Ectodermal cell (in vitro differentiated cells): Measurements from ENCODE around the gene VTI1A.

Source experiments
- H3K27ac ChIP-seq: 2 replicates; pipeline ENCODE4 v1.7.0; 2013; ENCODE audit warnings: mild to moderate bottlenecking, low read depth, low read length; ENCODE audit not compliant: insufficient read depth, poor library complexity, severe bottlenecking
- H3K27me3 ChIP-seq: 2 replicates; pipeline ENCODE4 v1.7.0; 2013; ENCODE audit warnings: mild to moderate bottlenecking, low read length; ENCODE audit not compliant: insufficient read depth, control insufficient read depth, poor library complexity, severe bottlenecking
- H3K36me3 ChIP-seq: one replicate; pipeline ENCODE4 v1.7.0; 2013; ENCODE audit warnings: low read length; ENCODE audit not compliant: control insufficient read depth, insufficient read depth
- H3K4me1 ChIP-seq: one replicate; pipeline ENCODE4 v1.7.0; 2013; ENCODE audit warnings: low read length; ENCODE audit not compliant: control insufficient read depth, insufficient read depth
- H3K4me3 ChIP-seq: 2 replicates; pipeline ENCODE4 v1.7.0; 2013; ENCODE audit warnings: low read depth, low read length, control low read depth; ENCODE audit not compliant: insufficient read depth
- H3K9me3 ChIP-seq: 2 replicates; pipeline ENCODE4 v1.7.0; 2013; ENCODE audit warnings: mild to moderate bottlenecking, low read length, moderate library complexity; ENCODE audit not compliant: control insufficient read depth
- WGBS, 2 experiments: methylation state at CpG; one replicate each; pipeline ENCODE4 v1.1.7; 2013; ENCODE audit warnings: missing lambda C conversion rate in 2 of 2; 5-methylcytosine and 5-hydroxymethylcytosine counted together

Gene VTI1A

DNA sequence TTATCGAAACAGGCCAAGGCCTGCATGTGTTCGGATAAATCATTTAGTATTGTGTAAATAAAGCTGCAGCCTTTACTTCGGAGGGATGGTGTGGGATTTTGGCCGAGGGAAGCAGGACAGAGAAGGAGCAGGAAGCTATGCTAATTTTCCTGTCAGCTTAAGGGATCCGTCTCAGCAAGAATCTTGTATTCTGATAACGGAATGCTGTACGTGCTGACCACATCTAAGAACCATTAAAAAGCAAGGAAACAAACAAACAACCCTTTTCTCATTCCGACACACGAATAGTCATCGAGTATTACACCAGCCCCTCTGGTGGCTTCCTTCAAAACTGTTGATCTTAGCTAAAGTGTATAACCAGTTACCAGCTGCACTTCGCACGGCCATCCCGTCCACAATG, 369.9 kb downstream of the VTI1A start:
- no peaks in the 10 kb centered on the region for H3K36me3 ChIP-seq
- peaks cover 15% of the 10 kb centered on the region for H3K4me1 ChIP-seq
- 71% methylated on average over 13 of the region's 13 CpGs for WGBS, 2 experiments
- no peak overlapping the region for H3K27ac ChIP-seq
- H3K4me3 ChIP-seq, result no peak overlapping the region
- no peaks in the 10 kb centered on the region for H3K27me3 ChIP-seq
- H3K9me3 ChIP-seq, result no peaks in the 10 kb centered on the region

DNA sequence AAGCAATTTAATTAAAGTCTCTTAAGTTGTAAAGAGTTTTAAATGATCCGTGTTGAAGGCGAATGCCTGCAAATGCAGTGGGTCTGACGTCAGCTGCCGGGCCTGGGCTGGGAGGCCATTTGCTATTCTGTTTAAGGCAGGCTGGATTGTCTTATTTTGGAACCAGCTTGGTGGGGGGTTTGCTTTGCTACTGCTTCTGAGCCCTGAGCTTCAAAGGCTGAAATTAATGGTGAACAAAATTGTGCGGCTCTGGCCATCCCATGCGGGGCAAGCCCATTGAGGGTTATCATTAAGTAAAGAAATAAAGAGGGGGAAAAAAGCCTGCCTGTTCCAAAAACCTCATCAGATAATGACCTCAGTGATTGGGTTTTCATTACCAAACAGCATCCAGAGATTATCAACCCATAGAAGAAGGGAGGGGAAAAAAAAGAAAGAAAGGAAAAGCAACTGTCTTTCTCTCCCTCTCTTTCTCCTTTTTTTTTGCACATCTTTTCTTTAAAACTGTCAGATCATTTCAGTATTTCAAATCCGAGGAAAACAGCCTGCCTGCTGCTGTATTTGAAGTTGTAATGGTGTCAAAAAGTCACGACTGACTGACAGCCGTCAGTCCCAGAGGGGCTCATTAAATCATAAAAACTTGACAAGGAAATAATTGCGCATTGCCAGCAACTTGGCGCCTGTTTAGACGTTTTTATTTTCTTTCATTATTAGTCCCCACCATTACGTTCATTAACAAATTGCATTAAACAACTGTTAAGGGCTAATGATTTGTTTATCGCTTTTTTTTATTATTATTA, 371.2 kb downstream of the VTI1A start:
- Histone ChIP-seq H3K36me3 (no peaks in the 10 kb centered on the region), H3K9me3 (no peaks in the 10 kb centered on the region), H3K4me1 (peaks cover 4% of the 10 kb centered on the region), H3K27ac (no peak overlapping the region), H3K4me3 (no peak overlapping the region), H3K27me3 (no peaks in the 10 kb centered on the region)
- WGBS, 2 experiments, result 91 to 93% methylated on average over 12 to 13 of the region's 14 CpGs

DNA sequence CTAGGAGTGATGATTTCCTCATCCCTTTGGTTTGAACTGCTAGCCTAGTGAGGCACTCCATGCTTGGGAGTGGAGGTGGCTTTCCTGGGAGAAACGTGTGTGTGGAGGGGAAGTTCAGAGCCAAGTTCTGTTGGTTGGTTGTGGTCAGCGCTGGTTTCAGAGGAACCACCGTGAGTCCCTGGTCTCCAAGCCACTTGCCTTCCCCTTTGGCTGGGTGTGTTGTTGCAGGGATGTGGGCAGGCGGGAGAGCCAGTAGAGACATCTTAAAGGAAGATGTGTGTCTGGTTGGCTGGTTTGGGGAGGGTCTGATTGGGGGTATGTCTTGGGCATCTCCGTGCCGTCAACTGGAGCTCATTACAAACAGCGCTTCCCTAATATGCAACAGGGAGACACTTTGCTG, 372.2 kb downstream of the VTI1A start:
- Histone ChIP-seq H3K9me3 (no peaks in the 10 kb centered on the region), H3K4me3 (no peak overlapping the region), H3K27me3 (no peaks in the 10 kb centered on the region), H3K27ac (no peak overlapping the region), H3K4me1 (peaks cover 4% of the 10 kb centered on the region), H3K36me3 (no peaks in the 10 kb centered on the region)
- 97 to 98% methylated on average over 7 of the region's 7 CpGs for WGBS, 2 experiments

DNA sequence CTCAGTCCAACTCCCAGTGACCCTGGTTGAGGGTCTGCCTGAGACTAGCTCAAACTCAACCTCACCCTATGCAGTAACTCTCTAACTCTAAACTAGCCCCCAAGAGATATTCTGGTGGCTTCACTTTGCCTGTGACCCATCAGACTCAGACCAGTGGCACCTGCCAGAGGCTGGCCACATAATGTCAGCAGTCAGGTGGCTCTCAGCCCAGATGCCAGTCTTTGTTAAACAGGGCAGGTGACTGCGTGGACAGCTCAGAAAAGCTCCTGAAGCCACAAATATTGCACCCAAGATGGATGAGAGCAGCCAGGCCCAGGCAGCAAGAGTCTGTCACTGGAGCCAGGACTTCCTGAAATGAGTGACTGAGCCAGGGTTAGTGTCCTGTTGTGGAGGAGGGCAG, 373.3 kb downstream of the VTI1A start:
- Histone ChIP-seq H3K36me3 (no peaks in the 10 kb centered on the region), H3K27me3 (no peaks in the 10 kb centered on the region), H3K9me3 (no peaks in the 10 kb centered on the region), H3K4me1 (no peaks in the 10 kb centered on the region), H3K4me3 (no peak overlapping the region), H3K27ac (no peak overlapping the region)
- 90 to 92% methylated on average over 1 of the region's 1 CpG for WGBS, 2 experiments

DNA sequence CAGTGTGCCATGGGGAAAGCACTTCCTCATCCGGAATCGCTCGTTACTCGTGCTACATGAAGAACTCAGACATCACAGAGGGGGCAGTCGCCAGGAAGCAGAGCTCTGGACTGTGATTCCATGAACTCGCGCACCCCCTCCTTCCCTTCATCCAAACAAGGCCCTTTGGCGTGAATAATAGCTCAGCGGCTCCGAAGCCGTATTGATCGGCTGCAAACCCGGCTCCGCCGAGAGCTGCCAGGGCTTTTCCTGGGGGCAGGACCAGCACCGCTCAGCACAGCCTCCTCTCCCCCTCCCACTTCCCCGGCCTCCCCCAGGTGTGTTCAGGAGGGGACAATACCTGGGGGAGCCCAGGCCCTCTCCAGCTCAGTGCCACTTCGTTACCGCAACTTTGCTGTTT, 374.0 kb downstream of the VTI1A start:
- Histone ChIP-seq H3K4me3 (no peak overlapping the region), H3K27ac (no peak overlapping the region), H3K27me3 (no peaks in the 10 kb centered on the region), H3K9me3 (no peaks in the 10 kb centered on the region), H3K36me3 (no peaks in the 10 kb centered on the region), H3K4me1 (no peaks in the 10 kb centered on the region)
- WGBS, 2 experiments, result 95 to 98% methylated on average over 19 of the region's 19 CpGs

DNA sequence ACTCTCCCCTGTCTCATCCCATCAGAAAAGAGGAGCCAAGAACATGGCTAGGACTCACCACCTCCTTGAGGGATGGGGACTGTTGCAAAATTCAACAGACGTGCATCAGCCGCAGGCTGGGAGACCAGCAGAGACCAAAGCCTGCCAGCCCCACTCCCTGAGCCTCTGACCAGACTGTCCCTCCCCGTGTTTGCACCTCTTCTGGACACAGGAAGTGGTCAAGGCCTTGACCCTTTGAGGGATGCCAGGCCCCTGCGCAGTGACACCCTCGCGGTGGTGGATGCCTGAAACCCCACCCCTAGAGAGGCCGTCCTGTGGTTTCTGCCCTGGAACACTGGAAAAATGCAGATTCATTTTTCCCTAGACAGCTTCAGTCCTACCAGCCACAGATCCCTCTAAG, 374.6 kb downstream of the VTI1A start:
- Histone ChIP-seq H3K9me3 (no peaks in the 10 kb centered on the region), H3K27ac (no peak overlapping the region), H3K36me3 (no peaks in the 10 kb centered on the region), H3K4me3 (no peak overlapping the region), H3K4me1 (no peaks in the 10 kb centered on the region), H3K27me3 (no peaks in the 10 kb centered on the region)
- WGBS, 2 experiments, result 90 to 92% methylated on average over 7 of the region's 7 CpGs

DNA sequence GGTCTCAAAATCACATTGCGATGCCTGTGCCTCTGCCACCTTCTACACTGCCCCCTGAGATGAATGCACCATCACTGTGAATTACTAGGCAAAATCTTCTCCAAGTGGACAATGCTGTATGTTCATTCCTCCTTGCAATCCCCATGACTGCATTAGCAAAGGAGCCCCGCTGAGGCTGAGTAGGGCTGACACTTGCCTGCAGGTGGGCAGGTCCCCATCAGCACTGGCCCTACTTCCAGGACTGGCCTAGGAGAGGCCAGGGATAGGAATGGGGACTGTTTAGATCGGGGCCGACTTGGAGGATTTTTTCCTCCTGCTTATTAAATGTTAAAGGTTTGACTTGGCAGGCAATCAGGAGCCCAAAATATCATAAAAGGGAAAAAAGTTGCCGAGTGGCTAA, 376.0 kb downstream of the VTI1A start:
- Histone ChIP-seq H3K36me3 (no peaks in the 10 kb centered on the region), H3K4me3 (no peak overlapping the region), H3K4me1 (no peaks in the 10 kb centered on the region), H3K9me3 (no peaks in the 10 kb centered on the region), H3K27me3 (no peaks in the 10 kb centered on the region), H3K27ac (no peak overlapping the region)
- 88% methylated on average over 5 of the region's 5 CpGs for WGBS, 2 experiments

DNA sequence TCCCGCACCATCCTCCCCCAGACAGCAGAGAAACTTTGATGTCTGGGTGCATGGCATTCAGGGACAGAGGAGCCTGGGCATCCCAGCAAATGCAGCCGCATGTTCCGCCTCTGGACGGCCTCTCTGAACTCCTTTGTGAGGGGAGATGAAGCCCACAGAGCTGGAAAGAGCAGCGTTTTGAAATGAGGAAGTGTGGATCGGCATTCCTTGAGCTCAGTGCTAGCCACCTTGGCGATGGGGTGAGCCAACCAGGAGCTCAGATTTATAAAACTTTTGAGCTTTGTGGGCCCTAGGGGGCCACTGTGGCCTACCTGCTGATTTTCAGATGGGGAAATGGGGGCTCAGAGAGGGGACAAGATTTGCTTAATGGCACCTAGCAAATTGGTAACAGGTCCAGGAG, 376.6 kb downstream of the VTI1A start:
- Histone ChIP-seq H3K4me1 (no peaks in the 10 kb centered on the region), H3K27ac (no peak overlapping the region), H3K4me3 (no peak overlapping the region), H3K9me3 (no peaks in the 10 kb centered on the region), H3K36me3 (no peaks in the 10 kb centered on the region), H3K27me3 (no peaks in the 10 kb centered on the region)
- WGBS, 2 experiments, result 89% methylated on average over 7 of the region's 7 CpGs

DNA sequence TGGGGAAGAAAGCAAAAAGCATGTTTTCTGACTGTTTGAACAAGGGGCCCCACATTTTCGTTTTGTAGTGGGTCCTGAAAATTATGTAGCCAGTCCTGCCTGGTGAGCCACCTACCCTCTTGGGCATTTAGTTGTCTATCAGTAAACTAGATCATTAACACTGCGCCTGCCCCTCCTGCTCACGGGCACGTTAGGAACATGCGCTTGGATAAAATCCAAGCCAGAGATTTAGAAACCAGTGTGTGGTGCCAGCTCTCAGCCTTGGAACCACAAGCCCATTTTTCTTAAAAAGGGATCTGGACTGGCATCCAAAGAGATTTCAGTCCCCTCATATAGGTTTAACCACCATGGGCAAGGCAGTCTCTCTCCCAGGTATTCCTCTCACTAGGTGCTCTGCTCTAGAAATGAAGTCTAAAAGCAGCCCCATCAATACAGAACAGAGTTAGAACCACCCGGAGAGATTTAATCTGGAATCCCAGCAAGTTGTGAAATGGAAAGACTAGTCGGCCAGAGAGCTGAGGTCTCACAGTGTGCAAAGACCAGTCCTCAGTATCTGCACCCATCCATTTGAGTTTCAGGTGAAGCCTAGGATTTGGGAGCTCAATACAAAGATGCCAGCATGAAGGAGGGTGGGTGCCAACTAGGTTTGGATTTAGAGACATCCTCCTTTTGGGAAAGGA, 379.1 kb downstream of the VTI1A start:
- H3K4me3 ChIP-seq, result no peak overlapping the region
- no peaks in the 10 kb centered on the region for H3K4me1 ChIP-seq
- H3K27ac ChIP-seq, result no peak overlapping the region
- no peaks in the 10 kb centered on the region for H3K27me3 ChIP-seq
- WGBS, 2 experiments, result 80 to 81% methylated on average over 7 of the region's 7 CpGs
- H3K9me3 ChIP-seq, result no peaks in the 10 kb centered on the region
- H3K36me3 ChIP-seq, result no peaks in the 10 kb centered on the region

DNA sequence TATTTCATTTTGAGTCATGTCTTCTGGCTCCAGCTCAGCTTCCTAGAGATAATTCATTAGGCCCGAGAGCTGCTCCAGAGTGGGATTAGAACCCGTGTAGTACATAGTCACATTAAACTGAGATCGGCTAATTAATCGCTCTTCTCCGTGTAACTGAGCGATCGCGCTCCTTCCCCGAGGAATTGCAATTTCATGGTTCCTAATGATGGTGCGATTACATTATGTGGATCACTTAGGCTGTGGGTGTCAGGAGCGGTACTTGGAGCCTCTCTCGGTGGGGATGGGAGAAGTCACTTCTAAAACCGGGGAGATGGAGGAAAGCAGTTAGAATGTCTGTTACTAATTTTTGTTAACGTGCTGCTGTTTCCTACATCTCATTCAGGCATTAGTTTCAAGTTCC, 380.1 kb downstream of the VTI1A start:
- H3K4me3 ChIP-seq, result no peak overlapping the region
- H3K27ac ChIP-seq, result no peak overlapping the region
- peaks cover 6% of the 10 kb centered on the region for H3K4me1 ChIP-seq

More for the DNA sequence above, 380.1 kb downstream of the VTI1A start:
- H3K27me3 ChIP-seq, result peaks cover 8% of the 10 kb centered on the region
- no peaks in the 10 kb centered on the region for H3K9me3 ChIP-seq
- 90 to 93% methylated on average over 14 of the region's 14 CpGs for WGBS, 2 experiments
- no peaks in the 10 kb centered on the region for H3K36me3 ChIP-seq
